Stimulated activated CD4-positive, alpha-beta T cell treated with anti-CD3 and anti-CD28 coated beads, Interleukin-15, amount 100 ng/mL, for 24 hours (primary cell): ENCODE measurements around the gene RAB17.
A peak's percentile ranks its signal among the peaks of the same experiment; 100 is the strongest.

ENCODE experiments used
- DNase-seq: peaks from one replicate; pipeline ENCODE4 v3.0.0-alpha.2; 2020

Gene RAB17, protein sequence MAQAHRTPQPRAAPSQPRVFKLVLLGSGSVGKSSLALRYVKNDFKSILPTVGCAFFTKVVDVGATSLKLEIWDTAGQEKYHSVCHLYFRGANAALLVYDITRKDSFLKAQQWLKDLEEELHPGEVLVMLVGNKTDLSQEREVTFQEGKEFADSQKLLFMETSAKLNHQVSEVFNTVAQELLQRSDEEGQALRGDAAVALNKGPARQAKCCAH

DNA sequence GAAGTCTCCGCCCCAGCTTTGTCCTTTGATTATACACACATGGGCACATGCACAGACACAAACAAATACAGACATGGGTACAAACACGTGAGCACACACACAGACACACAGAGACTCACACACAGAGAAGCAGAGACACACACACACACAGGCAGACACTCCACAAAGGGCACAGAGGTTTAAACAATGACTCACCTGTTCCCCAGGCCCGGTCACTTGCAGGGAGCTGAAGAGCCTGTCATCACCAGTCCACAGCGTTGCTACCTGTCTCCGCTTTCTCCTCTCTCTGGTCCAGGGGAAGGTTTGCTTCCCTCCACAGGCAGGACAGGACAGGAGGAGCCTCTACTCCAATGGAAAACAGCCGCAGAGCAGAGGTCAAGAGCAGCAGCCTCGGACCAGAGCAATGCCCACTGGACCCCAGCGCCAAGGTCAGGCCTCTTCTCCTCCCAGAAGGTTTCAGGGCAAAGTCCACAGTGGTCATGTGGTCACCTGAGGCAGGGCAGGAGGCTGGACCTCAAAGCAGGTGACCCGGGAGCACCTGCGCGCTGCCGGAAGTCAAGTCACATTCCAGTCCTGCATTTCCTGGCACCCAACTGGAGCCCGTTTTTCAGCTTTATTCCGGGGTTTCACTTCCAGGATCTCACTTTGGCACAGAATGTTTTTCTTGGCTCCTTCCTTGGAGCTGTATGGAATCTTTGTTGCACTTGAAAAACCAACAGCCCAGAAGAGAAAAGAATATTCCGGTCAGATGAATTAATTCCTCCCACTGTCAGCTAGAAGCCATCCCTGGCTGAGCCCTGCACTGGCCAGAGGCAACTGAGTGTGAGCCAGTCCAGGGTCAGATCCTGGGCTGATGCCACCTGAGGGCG is at the start of gene RAB17:
Gene RAB17 (minus strand): TSS at position 463 of the 869 bp plus-strand sequence. CDS start 4,580 bp downstream, outside the sequence.
- no peak for DNase-seq

GRCh38 chr2:237639836-237640220 is 49.3 kb upstream of the RAB17 start:
- no peak for DNase-seq

DNA sequence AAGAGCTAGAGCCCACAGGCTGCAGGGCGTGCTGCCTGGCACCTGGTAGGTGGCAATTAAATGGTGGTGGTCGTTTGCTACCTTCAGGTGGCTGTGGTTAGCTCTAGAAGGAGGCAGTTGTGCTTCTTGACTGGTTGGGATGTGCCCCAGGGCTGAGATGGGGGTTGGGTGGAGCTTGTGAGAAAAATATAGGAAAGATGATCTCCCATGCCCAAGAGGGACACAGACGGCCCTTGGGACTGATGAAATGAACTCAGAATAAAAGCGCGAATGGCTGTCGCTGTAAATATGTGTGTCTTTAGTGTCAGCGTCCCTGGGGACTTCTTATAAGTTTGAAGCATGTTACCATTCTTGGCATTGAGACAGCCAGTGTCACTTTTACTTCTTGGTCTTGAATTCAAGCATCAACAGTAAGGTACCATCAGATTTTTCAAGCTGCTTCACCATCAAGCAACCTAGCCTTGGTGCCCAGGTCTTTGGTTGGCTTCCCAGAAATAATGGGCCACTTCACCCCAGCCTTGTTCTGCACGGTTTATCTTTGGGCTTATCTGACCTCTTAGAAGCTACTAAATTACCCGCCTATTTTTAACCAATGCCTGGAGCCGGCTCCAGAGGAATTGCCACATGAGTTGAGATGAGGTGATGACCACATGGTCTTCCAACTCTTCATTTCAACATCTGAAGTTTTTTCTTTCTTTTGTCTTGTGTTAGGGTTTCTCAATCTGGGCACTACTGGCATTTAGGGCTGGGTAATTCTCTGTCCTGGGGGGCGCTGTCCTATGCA is 48.7 kb upstream of the RAB17 start:
- DNase-seq, result no peak

DNA sequence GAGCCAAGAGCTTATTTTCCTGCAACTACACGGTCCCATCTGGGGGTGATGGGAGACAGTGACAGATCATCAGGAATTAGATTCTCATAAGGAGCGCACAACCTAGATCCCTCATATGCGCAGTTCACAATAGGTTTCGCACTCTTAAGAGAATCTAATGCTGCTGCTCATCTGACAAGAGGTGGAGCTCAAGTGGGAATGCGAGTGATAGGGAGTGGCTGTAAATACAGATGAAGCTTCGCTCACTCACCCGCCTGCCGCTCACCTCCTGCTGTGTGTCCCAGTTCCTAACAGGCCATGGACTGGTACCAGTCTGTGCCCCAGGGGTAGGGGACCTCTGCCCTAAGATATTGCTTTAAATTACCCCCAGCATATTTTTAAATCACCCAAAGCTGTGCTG is 47.6 kb upstream of the RAB17 start:
- DNase-seq, result no peak

DNA sequence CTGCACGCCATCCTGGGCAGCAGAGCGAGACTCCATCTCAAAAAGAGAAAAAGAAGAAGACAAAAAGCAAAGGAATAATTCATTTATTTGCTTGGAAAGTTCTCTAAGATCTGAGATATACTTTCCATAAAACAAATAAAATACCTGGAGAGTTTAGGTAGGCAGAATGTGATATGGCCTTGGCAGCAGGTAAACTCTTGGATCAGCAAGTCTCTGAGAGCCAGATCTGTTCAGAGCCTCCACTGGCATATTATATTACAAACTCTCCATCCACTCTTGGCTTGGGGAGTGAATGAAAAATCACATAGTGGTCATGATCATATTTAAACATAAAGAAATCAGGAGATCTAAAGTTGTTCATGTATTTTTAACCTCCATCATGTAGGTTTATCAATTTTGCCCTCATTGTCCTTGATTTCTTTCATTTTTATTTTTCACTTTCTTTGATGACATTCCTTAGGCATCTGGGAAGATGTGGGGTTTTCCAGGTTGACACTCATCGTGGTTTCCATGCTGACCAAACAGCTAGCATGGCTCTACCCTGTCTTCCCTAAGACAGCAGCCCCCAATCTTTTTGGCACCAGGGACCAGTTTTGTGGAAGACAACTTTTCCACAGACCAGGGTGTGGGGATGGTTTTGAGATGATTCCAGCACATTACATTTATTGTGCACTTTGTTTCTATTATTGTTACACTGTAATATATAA is 47.0 kb upstream of the RAB17 start:
- no peak for DNase-seq

DNA sequence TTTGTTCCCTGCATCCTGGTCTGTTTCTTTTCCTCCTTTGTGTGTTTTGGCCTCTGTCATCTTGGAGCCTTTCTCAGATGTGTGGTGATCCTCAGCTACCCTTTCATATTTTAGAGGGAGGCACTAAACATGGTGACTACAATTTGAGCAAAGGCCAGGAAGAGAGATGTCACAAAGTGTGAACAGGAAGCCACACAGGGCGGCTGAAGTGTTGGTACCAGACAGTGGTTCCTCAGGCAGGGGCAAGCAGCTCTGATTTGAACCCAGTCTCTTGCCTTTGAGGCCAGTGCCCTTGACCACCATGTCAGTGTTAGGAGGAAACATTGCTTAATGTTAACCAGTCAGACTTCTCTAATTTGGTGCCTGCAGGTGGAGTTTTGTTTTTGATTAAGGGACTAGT is 46.0 kb upstream of the RAB17 start:
- DNase-seq, result no peak

DNA sequence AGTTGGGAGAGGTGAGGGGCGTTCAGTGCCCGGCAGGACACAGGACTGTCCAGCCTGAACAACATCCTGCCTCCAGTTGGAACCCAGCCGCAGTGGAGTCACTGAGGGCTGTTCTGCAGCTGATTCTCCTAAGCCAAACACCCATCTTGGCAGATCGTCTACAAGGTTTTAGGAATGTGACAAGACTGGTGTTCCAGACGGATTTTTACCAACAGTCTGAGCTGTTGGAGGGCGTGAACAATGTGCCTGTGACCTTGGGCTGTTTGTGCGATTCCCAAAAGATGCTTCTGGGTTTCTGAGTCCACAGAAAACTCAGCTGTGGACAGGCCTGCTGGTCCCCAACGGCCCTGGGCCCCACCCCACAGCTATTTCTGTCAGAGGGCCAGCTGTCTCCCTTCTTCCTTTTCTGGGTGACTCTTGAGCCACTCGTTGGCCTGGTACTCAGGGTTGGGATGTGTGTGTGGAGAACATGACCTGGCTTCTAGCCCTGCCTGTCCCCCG is 42.6 kb upstream of the RAB17 start:
- no peak for DNase-seq

DNA sequence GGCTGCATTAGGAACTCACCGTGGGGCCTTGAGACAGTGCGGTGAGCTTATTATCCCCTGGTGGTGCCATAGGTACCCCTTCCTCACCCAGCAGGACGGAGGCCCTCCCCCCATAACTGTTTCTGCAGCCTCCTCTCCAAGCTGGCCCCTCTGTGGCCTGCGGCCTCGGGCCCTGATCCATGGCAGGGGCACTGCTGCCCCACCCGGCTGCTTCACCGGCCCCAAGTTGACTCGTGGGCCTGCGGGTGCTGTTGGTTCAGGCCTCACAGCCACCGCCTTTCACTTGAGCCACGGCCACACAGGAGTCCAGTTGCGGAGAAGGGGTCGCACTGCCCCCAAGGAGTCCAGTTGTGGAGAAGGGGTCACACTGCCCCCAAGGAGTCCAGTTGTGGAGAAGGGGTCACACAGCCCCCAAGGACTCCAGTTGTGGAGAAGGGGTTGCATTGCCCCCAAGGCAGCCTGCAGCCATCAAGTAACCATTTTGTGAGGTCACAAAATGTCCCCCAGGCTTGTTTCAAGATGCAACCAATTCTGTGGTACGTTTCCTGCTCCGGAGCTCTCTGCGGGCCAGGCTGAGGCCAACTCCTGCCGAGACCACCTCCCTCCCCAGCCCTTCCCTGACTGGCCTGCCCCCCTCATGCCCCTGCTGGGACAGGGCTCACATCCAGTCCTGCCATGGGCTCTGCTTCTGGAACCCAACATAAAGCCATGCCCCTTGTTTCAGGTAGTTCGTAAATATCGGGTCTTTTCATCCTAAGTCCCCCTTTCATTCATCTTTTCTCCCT is 41.5 kb upstream of the RAB17 start:
- DNase-seq, result no peak

- DNase-seq, result no peak
Measured at GRCh38 chr2:237631007-237631785, 40.7 kb upstream of the RAB17 start.

- no peak for DNase-seq
Measured at GRCh38 chr2:237630216-237631000, 39.9 kb upstream of the RAB17 start.

DNA sequence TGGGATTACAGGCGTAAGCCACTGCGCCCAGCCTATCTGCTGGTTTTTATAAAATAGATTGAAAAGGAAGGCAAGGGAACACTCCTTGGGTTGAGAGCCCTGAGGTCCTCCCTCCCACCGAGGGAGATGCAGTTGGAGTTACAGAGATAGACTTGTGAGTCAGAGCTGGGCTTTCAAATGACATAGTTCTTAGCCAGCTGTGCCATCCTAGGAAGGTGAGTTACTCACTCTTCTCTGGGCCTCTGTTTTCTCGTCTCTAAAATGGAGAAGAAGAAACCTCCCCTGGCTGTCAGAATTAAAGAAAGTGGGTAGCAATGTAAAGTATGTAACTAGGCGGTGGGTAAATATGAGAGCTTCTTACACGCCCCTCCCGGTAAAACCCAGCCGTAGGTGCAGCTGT is 39.2 kb upstream of the RAB17 start:
- DNase-seq, result no peak

DNA sequence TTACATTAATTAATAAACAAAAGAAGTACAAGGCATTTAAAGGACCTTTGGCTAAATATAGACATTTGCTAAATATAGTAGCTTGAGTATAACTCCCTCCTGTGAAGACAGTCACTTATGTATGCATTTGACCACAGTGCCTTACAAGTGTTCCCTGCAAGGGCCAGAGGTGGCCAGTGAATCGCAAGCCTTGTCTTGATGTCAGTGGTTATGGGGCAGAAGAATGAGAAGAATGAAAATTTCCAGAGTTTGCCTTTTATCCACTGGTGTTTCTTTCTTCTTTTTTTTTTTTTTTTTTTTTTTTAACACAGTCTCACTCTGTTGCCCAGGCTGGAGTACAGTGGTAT is 38.6 kb upstream of the RAB17 start:
- no peak for DNase-seq

DNA sequence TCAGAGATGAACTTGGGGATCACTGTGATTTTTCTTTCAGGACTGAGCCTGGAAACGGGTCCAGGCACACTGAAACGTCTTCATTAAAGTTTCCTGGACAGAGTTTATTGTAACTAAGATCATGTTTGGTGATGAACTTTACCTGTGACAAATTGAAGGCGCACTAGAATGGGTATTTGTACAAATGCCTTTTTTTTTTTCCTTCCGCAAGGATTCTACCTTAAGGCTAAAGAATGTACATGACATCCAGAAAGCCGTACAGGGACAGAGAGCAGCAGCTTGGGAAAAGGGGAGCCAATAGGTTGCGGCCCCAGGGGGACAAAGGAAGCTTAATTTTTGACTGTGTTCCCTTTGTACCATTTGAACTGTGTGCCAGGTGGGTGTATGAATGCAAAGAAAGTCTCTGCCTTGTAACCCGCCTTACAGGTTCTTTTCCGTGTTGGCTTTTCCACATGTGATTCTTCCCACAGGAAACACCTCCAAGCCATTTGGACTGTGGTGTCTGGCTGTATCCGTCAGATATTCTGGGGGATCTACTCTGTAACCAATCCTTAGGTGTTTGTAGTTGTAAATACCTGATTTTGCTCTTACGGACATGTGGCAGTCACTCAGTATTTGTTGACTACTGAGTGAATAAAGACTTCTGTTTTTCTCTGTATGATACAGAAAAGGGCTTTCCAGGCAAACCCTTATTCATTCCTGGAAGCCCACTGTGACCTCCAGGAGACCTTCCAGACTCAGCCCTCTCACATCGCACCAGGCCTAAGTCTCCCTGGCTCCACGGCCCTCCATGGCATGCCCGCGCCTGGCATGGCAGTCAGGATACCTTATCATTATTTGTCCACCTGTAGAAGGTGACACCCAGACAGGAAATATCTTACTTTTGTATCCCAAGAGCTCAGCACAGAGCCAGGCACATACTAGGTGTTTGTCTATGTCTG is 38.0 kb upstream of the RAB17 start:
- no peak for DNase-seq

DNA sequence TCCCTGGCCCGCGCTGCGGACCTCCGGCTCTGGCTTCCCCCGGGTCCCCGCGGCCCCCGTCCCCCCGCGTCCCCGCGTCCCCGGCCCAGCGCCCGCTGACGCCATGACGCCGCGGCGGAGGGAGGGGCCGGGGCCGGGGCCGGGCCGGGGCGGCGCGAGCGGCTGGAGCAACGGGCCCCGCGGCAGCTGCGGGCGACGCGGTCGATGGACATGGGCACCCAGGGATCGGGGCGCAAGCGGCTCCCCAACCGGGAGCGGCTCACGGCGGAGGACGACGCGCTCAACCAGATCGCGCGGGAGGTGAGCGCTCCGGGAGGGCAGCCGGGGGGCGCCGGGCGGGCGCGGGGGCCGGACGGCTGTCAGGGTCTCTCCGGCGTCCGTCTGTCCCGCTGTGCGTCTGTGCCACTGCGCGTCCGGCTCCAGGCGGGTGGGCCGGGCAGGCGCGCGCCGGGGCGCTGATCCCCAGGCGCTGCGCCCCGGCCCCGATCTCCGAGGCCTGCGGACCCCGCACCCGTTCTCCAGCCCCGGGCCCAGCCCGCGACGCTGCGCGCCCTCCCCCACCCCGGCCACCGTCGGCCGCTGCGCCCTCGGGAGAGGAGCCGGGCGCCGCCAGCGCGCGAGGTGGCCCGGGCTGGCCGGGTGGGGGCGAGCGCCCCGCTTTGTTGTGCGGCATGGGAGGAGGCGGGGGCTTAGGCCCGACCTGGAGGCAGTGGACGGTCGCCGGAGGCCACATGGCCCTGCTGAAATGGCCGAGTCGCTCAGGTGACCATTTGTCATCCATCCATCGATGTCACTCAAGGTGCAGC is 37.1 kb upstream of the RAB17 start, which contains the start of gene LRRFIP1:
Gene LRRFIP1 (plus strand): TSS at position 147 of the 806 bp plus-strand sequence. CDS start 58 bp downstream, at position 205.
- DNase-seq, result peak; percentile 50

DNA sequence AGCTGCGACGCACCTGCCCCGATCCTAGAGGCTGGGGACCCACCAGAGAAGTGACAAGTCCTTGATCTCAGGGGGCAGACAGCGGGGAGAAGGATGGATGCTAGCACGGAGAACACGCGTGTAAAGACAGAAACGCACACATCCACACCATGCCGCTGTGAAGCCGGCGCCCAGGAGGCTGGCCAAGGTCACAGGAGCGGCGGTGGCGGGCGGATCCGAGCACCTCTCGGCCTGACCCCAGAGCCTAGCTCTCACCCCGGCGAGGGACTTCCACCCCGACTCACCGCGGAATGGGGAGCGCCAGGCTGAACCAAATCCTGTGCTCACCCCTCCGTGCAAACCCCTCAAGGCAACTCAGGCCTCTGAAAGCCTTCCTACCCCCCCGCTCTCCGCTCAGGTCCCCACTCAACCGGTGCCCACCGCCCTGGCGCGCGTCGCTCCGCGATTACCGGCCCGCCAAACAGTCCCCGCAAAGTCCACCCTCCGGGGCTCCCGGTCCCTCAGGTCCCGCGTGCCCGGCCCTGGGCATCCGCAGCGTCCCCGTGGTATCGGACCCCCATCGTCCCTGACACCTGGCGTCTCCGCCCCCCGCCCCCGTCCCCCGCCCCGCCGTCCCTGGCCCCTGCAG is 36.4 kb upstream of the RAB17 start:
- DNase-seq, result no peak

GRCh38 chr2:237625777-237626176 is 35.2 kb upstream of the RAB17 start:
- DNase-seq, result no peak

GRCh38 chr2:237625216-237625705 is 34.7 kb upstream of the RAB17 start:
- no peak for DNase-seq
